Measurements from ENCODE around the gene COMMD2.

The COMMD2 gene

DNA sequence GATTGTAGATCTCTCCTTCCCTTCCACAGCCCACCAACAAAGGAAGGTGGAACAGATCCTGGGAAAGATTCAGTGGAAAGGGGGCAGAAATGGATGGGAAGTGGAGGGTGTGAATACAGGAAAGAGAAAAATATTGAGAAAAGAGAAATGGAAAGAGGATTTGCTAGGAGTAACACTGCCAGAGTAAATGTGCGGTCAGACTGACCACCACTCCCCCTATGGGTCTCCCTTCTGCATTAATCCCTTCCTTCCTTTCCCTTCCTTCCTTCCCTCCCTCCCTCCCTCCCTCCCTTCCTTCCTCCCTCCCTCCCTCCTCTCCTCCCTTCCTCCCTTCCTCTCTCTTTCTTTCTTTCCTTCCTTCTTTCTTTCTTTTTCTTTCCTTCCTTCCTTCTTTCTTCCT lies 12.0 kb upstream of the COMMD2 start:
- DNase-seq (ENCODE audit: low read depth in 2 of 2, low spot score in 1 of 2), result no peak

DNA sequence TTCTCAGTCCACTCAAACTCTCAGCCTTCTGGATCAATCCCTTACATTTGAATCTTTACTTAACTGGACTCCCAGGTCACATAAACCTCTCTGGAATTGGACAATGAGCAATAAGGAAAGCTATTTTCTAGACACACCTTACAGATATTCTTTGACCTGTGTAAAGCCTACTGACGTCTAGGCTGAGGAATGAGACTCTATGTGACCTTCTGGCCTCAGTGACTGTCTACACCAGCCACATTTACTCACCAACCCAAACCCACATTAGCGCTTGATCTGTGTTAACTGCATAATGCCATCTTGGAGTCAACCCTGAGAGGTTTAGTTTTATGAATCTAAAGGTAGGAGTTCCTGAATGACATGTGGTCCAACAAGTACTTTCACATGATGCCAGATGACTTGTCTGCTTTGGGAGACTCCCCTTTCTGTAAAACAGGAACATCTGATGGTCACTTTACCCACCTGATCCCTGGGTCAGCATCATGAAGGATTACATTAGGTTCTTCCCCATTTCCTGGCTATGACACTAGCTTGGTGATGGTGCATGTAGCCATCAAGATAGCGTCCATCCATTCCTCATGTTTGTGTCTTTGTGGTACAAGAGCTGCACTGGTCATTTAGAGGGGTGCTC lies 11.4 kb upstream of the COMMD2 start:
- DNase-seq (ENCODE audit: low read depth in 2 of 2, low spot score in 1 of 2), result no peak

DNA sequence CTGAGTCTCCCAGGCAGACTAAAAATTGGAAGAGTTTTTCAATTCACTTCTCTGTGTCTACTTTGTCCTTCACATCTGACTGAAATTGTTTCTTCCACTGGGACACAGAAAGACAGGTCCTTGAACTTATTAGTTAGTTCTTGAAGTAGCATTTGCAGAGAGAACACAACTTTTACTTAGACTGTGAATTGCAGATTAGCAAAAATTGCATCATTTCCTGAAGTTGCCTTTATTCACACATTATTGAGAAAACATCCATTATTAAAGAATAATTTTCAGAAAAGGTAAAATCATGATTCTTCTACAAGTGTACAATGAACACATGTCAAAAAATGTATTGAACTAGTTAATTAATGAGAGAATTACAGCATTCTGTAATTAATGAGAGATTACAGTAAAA lies 1.4 kb upstream of the COMMD2 start:
- no peak for DNase-seq (ENCODE audit: low read depth in 2 of 2, low spot score in 1 of 2)

DNA sequence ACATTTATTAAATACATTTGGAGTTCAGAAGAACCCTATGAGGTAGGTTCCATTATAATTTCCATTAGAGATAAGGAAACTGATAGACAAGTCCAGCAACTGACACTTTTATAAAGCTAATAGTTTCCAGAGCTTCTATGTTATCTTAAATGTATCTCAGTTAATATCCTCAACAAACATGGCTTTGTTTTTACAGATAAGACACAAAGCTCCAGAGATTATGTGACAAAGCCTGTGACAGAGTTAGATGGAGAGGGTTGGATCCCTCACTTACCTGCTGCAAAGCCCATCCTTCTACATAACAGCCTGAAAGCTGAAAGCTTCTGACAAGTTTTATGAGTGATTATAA lies 473 bp upstream of the COMMD2 start:
- DNase-seq (ENCODE audit: low read depth in 2 of 2, low spot score in 1 of 2), result no peak

GRCh38 chr3:149751551-149751950 lies 738 bp downstream of the COMMD2 start:
- DNase-seq (ENCODE audit: low read depth in 2 of 2, low spot score in 1 of 2), result no peak

DNA sequence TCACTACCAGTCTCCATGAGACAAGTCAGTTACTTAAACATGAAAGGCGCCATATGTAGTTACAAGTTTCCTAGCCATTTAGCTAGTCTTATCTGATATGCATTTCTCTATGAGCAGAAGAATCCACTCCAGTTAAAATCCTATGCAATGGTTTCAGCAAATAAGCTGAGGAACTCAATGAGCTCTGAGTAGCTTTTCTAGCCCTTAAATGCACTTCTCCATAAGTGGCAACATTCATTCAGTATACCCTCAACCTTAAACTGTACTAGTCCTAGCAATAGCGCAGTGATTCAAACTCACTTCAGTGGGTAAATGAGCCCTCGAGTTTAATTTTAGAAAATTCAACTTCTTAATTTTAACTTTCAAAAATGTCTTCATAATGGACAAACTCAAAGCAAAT lies 7.7 kb downstream of the COMMD2 start:
- no peak for DNase-seq (ENCODE audit: low read depth in 2 of 2, low spot score in 1 of 2)

DNA sequence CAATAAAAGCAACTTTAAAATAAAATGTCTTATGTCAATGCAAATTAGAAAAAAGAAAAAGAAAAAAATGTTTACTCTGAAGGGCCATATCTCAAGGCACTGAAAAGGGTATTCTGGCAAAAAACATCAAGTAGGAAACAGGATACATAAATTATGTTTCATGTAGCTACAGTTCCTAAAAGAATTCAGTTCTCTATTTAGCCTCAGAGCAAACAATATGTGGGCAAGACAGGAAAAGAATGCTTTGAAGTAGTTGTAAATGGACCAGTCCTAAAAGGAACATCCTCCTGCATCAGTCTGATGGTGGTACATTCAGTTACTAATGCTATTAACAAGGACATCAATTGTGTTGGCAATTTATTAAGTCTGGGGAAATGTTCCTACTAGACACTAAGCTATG lies 8.1 kb downstream of the COMMD2 start:
- DNase-seq (ENCODE audit: low read depth in 2 of 2, low spot score in 1 of 2), result no peak

GRCh38 chr3:149739396-149739795 lies 12.9 kb downstream of the COMMD2 start:
- DNase-seq (ENCODE audit: low read depth in 2 of 2, low spot score in 1 of 2), result no peak

DNA sequence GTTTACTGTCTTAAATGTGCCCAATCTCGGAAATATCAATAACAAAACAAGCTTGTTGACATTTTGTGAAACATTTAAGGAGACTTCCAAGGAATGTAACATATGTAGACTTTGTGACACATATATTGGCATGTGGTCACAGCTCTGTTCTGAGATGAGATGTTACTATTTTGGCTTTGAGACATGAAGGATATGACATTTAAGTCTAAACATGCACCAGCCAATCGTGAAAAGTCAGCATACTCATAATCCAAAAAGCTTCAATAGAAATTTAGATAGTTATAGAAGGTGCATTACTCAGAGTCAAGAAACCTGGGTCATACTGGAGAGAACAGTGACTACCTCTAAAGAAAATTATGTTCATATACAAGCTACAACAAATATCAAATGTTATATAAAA lies 13.4 kb downstream of the COMMD2 start:
- no peak for DNase-seq (ENCODE audit: low read depth in 2 of 2, low spot score in 1 of 2)

DNA sequence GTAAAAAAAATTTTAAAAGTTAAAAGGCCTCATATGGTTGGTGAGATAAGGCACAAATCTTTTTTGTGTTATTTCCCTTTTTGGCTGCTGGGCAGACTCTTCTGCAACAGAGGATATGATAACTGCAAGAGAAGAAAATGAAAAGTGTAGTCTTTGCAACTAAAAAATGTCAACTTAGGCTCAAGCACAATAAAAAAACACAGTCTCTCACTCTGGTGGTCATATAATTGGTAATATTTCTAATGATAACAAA lies 15.4 kb downstream of the COMMD2 start:
- DNase-seq (ENCODE audit: low read depth in 2 of 2, low spot score in 1 of 2), result no peak

GRCh38 chr3:149736175-149736952 lies 15.9 kb downstream of the COMMD2 start:
- DNase-seq (ENCODE audit: low read depth in 2 of 2, low spot score in 1 of 2), result no peak

GRCh38 chr3:149732234-149732633 lies 20.1 kb downstream of the COMMD2 start:
- no peak for DNase-seq (ENCODE audit: low read depth in 2 of 2, low spot score in 1 of 2)

- DNase-seq (ENCODE audit: low read depth in 2 of 2, low spot score in 1 of 2), result no peak
Measured at GRCh38 chr3:149727656-149728055, 24.6 kb downstream of the COMMD2 start.

GRCh38 chr3:149726716-149727407 lies 25.4 kb downstream of the COMMD2 start:
- DNase-seq (ENCODE audit: low read depth in 2 of 2, low spot score in 1 of 2), result no peak

DNA sequence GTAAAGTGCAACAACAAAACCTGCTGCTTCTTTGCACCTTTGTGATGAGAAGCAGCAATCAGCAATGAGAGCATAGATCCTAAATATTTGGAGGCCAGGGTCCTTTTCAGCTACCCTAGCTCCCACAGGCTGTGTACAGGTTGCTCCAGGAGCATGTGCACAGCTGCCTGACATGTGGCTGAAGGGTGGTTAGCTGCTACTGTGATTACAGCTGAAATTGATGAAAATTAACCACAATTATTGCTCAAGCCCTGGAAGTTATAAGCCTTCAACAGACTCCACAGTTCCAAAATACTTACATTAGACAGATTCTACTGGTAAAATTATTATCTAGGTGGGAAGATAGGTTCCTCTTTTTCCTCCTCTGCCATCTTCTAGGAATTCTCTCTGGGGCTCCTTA lies 28.5 kb downstream of the COMMD2 start:
- no peak for DNase-seq (ENCODE audit: low read depth in 2 of 2, low spot score in 1 of 2)

DNA sequence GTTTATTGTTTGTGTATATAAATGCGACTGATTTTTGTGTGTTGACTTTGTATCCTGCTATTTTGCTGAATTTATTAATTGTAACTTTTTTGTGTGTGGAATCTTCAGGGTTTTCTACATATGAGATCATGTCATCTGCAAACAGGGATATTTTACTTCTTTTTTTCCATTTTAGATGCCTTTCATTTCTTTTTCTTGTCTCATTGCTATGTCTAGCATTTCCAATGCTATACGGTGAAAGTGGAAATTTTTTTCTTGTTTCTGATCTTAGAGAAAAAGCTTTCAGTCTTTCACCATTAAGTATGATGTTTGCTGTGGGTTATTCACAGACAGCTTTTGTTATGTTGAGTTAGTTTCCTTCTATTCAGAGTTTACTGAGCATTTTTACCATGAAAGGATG lies 31.4 kb downstream of the COMMD2 start:
- no peak for DNase-seq (ENCODE audit: low read depth in 2 of 2, low spot score in 1 of 2)

DNA sequence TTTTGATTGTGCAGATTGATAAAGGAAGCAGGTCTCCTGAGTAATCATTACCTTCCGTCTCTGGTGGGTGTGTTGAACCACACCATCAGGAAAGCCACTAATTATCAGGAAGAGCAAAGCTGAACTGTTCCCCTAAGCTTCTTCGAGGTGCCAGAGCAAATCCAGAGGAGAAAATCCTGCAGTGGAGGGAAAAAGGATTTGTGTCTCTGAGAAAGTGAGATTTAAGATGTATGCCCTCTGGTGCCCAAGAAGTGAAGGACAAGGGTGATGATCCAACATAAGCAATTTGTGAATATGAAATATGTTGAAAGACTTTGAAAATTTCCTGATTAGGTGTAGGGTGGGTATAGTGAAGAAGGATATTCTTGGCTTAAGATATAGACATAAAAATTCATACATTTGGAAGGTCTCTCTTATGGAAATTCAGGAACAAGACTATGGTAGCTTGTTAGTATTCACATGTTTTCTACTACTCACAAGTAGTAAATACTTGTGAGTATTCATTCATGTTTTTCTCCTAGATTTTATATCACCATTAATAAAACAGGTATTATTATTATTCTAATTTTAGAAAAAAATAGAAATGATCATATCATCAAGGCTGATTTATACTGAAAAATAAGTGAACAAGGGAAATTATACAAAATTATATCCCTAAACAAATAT lies 34.8 kb downstream of the COMMD2 start:
- no peak for DNase-seq (ENCODE audit: low read depth in 2 of 2, low spot score in 1 of 2)

GRCh38 chr3:149716984-149717383 lies 35.3 kb downstream of the COMMD2 start:
- no peak for DNase-seq (ENCODE audit: low read depth in 2 of 2, low spot score in 1 of 2)

DNA sequence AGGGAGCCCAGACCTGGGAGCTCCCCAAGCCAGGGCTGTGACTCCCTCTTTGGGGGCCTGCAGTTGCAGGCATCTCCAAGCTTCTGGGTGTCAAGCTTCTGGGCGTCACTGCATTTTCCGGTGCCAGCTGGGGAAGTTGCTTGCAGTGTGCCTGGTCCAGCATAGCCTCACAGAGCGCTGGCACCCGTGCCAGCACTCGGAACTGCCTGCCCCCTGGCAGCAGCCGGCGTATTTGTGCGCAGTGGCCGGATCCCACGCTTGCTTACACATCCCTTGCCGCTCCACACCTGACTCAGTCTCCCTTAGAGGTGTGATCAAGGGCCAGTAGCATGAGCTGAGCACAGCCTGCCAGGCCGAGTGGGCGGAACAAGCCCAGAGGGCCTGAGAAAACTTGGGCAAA lies 37.0 kb downstream of the COMMD2 start:
- DNase-seq (ENCODE audit: low read depth in 2 of 2, low spot score in 1 of 2), result no peak

- no peak for DNase-seq (ENCODE audit: low read depth in 2 of 2, low spot score in 1 of 2)
Measured at GRCh38 chr3:149713730-149714654, 38.3 kb downstream of the COMMD2 start.

DNA sequence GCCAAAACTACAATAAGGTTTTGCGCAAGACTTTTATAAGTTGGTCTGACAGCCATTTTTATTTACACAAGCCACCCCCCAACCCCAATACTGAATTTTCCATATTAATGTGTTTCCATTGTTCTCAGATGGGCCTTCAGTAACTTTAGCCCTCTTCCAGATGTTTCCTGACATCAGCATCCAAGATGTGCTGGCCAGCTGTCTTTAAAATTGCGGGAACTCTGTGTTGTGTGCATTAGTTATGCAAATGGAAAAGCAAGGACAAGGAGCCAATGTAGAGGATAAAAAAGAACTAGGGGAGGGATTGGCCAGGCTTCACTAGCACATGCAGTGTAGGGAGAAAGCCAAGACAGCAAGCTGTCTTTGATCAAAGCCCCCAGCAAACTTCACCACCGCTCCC lies 45.4 kb downstream of the COMMD2 start:
- no peak for DNase-seq (ENCODE audit: low read depth in 2 of 2, low spot score in 1 of 2)
